ENCODE results near the gene COX6B2. TPM values are rescaled to one million over a fixed set of nuclear protein-coding genes. Genes with fewer than 3 reads are reported as not detected.

COX6B2 gene
- total and polyA plus RNA-seq, 4 donors = not detected

- Histone ChIP-seq H3K36me3 (ENCODE audit: control insufficient read depth in 4 of 4, insufficient read depth in 3 of 4, low read depth in 1 of 4, low read length in 3 of 4) (no peaks in the 10 kb centered on the region), H3K4me1 (ENCODE audit: control insufficient read depth in 4 of 4, insufficient read depth in 4 of 4, low read length in 3 of 4) (peaks cover 0 to 7% (median 3%) of the 10 kb centered on the region in 4 donors), H3K9me3 (ENCODE audit: control insufficient read depth in 4 of 4, low read length in 3 of 4) (no peaks in the 10 kb centered on the region), H3K27me3 (ENCODE audit: control insufficient read depth in 4 of 4, insufficient read depth in 4 of 4, low read length in 3 of 4) (no peaks in the 10 kb centered on the region), H3K27ac (ENCODE audit: low read depth in 1 of 2, low read length in 2 of 2) (no peak overlapping the region), H3K4me3 (ENCODE audit: low read depth in 1 of 3, low read length in 3 of 3) (no peak overlapping the region), H3K9ac (ENCODE audit: low read depth in 1 of 2, low read length in 2 of 2) (no peak overlapping the region)
- WGBS = 87% methylated on average over 39 of the region's 39 CpGs
- no peak for DNase-seq (ENCODE audit: low spot score)
- TF ChIP-seq RXRA (IDR thresholded peaks at IDR 0.05) = no peak
- no peak for TF ChIP-seq NR2F2 (IDR thresholded peaks at IDR 0.05)
- no peak for TF ChIP-seq SP1 (IDR thresholded peaks at IDR 0.05)
- no peak for TF ChIP-seq ZBTB33 (IDR thresholded peaks at IDR 0.05)
- no peak for TF ChIP-seq GABPA (IDR thresholded peaks at IDR 0.05 in 1 of 2, conservative IDR thresholded peaks at IDR 0.05 in 1 of 2)
These were observed 50.1 kb downstream of the COX6B2 start for GRCh38 chr19:55304279-55304978.

DNA sequence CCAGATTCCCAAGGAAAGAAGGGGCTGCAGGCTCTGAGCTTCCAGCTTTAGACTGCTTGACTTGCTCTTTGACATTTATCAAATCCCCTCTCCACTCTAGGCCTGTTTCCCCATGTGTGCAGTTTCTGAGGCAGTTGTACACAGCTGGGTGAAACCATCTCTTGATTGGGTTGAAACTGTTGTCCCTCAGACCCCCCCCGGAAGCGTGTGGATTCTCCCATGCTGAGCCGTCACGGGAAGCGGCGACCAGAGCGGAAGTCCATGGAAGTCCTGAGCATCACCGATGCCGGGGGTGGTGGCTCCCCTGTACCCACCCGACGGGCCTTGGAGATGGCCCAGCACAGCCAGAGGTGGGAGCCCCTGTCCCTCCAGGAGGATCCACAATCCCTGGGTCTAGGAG is 51.0 kb downstream of the COX6B2 start:
- no peak for TF ChIP-seq EGR1 (IDR thresholded peaks at IDR 0.05; ENCODE audit: low read depth in 2 of 2)
- TF ChIP-seq RXRA (IDR thresholded peaks at IDR 0.05) = no peak
- TF ChIP-seq TAF1 (conservative IDR thresholded peaks at IDR 0.05) = no peak
- TF ChIP-seq, protein P1, sequence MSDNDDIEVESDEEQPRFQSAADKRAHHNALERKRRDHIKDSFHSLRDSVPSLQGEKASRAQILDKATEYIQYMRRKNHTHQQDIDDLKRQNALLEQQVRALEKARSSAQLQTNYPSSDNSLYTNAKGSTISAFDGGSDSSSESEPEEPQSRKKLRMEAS (IDR thresholded peaks at IDR 0.05) = no peak
- no peak for TF ChIP-seq CTCF (IDR thresholded peaks at IDR 0.05; ENCODE audit: low read depth, low read length, missing input control)
- TF ChIP-seq ZBTB33 (IDR thresholded peaks at IDR 0.05) = no peak
- TF ChIP-seq GABPA (IDR thresholded peaks at IDR 0.05 in 1 of 2, conservative IDR thresholded peaks at IDR 0.05 in 1 of 2) = no peak
- TF ChIP-seq FOXA1 (IDR thresholded peaks at IDR 0.05) = no peak
- no peak for TF ChIP-seq YY1 (IDR thresholded peaks at IDR 0.05)
- TF ChIP-seq HNF4A (conservative IDR thresholded peaks at IDR 0.05) = no peak
- TF ChIP-seq NR2F2 (IDR thresholded peaks at IDR 0.05) = no peak
- no peak for TF ChIP-seq FOXA2 (IDR thresholded peaks at IDR 0.05)
- TF ChIP-seq SP1 (IDR thresholded peaks at IDR 0.05) = no peak
- TF ChIP-seq, protein P2, sequence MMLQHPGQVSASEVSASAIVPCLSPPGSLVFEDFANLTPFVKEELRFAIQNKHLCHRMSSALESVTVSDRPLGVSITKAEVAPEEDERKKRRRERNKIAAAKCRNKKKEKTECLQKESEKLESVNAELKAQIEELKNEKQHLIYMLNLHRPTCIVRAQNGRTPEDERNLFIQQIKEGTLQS (IDR thresholded peaks at IDR 0.05) = no peak
- no peak for TF ChIP-seq RAD21 (IDR thresholded peaks at IDR 0.05)
- no peak for TF ChIP-seq HNF4G (IDR thresholded peaks at IDR 0.05)
- TF ChIP-seq, protein P3, sequence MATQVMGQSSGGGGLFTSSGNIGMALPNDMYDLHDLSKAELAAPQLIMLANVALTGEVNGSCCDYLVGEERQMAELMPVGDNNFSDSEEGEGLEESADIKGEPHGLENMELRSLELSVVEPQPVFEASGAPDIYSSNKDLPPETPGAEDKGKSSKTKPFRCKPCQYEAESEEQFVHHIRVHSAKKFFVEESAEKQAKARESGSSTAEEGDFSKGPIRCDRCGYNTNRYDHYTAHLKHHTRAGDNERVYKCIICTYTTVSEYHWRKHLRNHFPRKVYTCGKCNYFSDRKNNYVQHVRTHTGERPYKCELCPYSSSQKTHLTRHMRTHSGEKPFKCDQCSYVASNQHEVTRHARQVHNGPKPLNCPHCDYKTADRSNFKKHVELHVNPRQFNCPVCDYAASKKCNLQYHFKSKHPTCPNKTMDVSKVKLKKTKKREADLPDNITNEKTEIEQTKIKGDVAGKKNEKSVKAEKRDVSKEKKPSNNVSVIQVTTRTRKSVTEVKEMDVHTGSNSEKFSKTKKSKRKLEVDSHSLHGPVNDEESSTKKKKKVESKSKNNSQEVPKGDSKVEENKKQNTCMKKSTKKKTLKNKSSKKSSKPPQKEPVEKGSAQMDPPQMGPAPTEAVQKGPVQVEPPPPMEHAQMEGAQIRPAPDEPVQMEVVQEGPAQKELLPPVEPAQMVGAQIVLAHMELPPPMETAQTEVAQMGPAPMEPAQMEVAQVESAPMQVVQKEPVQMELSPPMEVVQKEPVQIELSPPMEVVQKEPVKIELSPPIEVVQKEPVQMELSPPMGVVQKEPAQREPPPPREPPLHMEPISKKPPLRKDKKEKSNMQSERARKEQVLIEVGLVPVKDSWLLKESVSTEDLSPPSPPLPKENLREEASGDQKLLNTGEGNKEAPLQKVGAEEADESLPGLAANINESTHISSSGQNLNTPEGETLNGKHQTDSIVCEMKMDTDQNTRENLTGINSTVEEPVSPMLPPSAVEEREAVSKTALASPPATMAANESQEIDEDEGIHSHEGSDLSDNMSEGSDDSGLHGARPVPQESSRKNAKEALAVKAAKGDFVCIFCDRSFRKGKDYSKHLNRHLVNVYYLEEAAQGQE (IDR thresholded peaks at IDR 0.05) = no peak
- TF ChIP-seq JUND (IDR thresholded peaks at IDR 0.05) = no peak
- Histone ChIP-seq H3K9ac (ENCODE audit: low read depth in 1 of 2, low read length in 2 of 2) (no peak overlapping the region), H3K4me3 (ENCODE audit: low read depth in 1 of 3, low read length in 3 of 3) (no peak overlapping the region), H3K4me1 (ENCODE audit: control insufficient read depth in 4 of 4, insufficient read depth in 4 of 4, low read length in 3 of 4) (peaks cover 0 to 7% (median 3%) of the 10 kb centered on the region in 4 donors), H3K9me3 (ENCODE audit: control insufficient read depth in 4 of 4, low read length in 3 of 4) (no peaks in the 10 kb centered on the region), H3K36me3 (ENCODE audit: control insufficient read depth in 4 of 4, insufficient read depth in 3 of 4, low read depth in 1 of 4, low read length in 3 of 4) (no peaks in the 10 kb centered on the region), H3K27me3 (ENCODE audit: control insufficient read depth in 4 of 4, insufficient read depth in 4 of 4, low read length in 3 of 4) (no peaks in the 10 kb centered on the region), H3K27ac (ENCODE audit: low read depth in 1 of 2, low read length in 2 of 2) (no peak overlapping the region)
- no peak for DNase-seq (ENCODE audit: low spot score)
- WGBS = 92% methylated on average over 11 of the region's 11 CpGs
